Measurements from ENCODE around the gene PPP2R5C.

Gene PPP2R5C

GRCh38 chr14:101972126-101972866, 210.8 kb downstream of the PPP2R5C start (continued):
- peak; percentile 62 for TF ChIP-seq ZBTB48 (tag by site-specific recombination; IDR thresholded peaks at IDR 0.05)
- no peak for TF ChIP-seq ZNF837 (tag by site-specific recombination; IDR thresholded peaks at IDR 0.05)
- peak; percentile 100 for TF ChIP-seq ZSCAN30 (tag by site-specific recombination; IDR thresholded peaks at IDR 0.05)
- peak; percentile 64; the same call in 1 of the 2 replicates for TF ChIP-seq OSR2 (tag by site-specific recombination; IDR thresholded peaks at IDR 0.05)
- TF ChIP-seq KLF10 (tag by site-specific recombination; IDR thresholded peaks at IDR 0.05): peak; percentile 67; the same call in 1 of the 2 replicates
- TF ChIP-seq, protein P1, sequence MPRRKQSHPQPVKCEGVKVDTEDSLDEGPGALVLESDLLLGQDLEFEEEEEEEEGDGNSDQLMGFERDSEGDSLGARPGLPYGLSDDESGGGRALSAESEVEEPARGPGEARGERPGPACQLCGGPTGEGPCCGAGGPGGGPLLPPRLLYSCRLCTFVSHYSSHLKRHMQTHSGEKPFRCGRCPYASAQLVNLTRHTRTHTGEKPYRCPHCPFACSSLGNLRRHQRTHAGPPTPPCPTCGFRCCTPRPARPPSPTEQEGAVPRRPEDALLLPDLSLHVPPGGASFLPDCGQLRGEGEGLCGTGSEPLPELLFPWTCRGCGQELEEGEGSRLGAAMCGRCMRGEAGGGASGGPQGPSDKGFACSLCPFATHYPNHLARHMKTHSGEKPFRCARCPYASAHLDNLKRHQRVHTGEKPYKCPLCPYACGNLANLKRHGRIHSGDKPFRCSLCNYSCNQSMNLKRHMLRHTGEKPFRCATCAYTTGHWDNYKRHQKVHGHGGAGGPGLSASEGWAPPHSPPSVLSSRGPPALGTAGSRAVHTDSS (tag by site-specific recombination; IDR thresholded peaks at IDR 0.05): no peak
- peak; percentile 68; the same call in 1 of the 2 replicates for TF ChIP-seq ZFP69B (tag by site-specific recombination; IDR thresholded peaks at IDR 0.05)
- TF ChIP-seq ZNF558 (tag by site-specific recombination; IDR thresholded peaks at IDR 0.05): peak; percentile 56
- peak; percentile 99 for TF ChIP-seq IKZF3 (tag by site-specific recombination; IDR thresholded peaks at IDR 0.05)
- no peak for TF ChIP-seq ZNF311 (tag by site-specific recombination; IDR thresholded peaks at IDR 0.05; ENCODE audit: borderline replicate concordance)
- peak; percentile 89 for TF ChIP-seq ZNF366 (tag by site-specific recombination; conservative IDR thresholded peaks at IDR 0.05)
- TF ChIP-seq ZNF202 (tag by site-specific recombination; IDR thresholded peaks at IDR 0.05; ENCODE audit: borderline replicate concordance): no peak
- TF ChIP-seq ZNF768 (tag by site-specific recombination; IDR thresholded peaks at IDR 0.05): no peak
- no peak for TF ChIP-seq ZNF548 (tag by site-specific recombination; IDR thresholded peaks at IDR 0.05)
- TF ChIP-seq GLIS1 (tag by site-specific recombination; IDR thresholded peaks at IDR 0.05): peak; percentile 50; the same call in 1 of the 2 replicates
- no peak for TF ChIP-seq ZNF280C (tag by site-specific recombination; IDR thresholded peaks at IDR 0.05)
- TF ChIP-seq ZNF747 (tag by site-specific recombination; IDR thresholded peaks at IDR 0.05): no peak
- peak; percentile 98 for TF ChIP-seq HIC1 (tag by site-specific recombination; IDR thresholded peaks at IDR 0.05)
- no peak for TF ChIP-seq EGR2 (tag by site-specific recombination; IDR thresholded peaks at IDR 0.05; ENCODE audit: low read depth)
- peak; percentile 96 for TF ChIP-seq ZEB2 (tag by site-specific recombination; IDR thresholded peaks at IDR 0.05)
- peak; percentile 88 for TF ChIP-seq ZNF660 (tag by site-specific recombination; IDR thresholded peaks at IDR 0.05)
- TF ChIP-seq ZNF600 (tag by site-specific recombination; IDR thresholded peaks at IDR 0.05): peak; percentile 95
- TF ChIP-seq ZNF843 (tag by site-specific recombination; IDR thresholded peaks at IDR 0.05): peak; percentile 43; the same call in 1 of the 2 replicates
- TF ChIP-seq ZNF24 (tag by site-specific recombination; IDR thresholded peaks at IDR 0.05): peak; percentile 61; the same call in 1 of the 2 replicates
- no peak for TF ChIP-seq ZNF280D (tag by site-specific recombination; IDR thresholded peaks at IDR 0.05)
- TF ChIP-seq ZBTB17 (tag by site-specific recombination; IDR thresholded peaks at IDR 0.05): peak; percentile 86
- no peak for TF ChIP-seq ZNF701 (tag by site-specific recombination; IDR thresholded peaks at IDR 0.05)
- TF ChIP-seq ZNF175 (tag by site-specific recombination; IDR thresholded peaks at IDR 0.05): no peak
- TF ChIP-seq FEZF1 (tag by site-specific recombination; IDR thresholded peaks at IDR 0.05): peak; percentile 55; the same call in 1 of the 2 replicates
- TF ChIP-seq TCF7L2 (IDR thresholded peaks at IDR 0.05; ENCODE audit: borderline replicate concordance, low read depth, low read length): no peak
- TF ChIP-seq ZSCAN23 (tag by site-specific recombination; IDR thresholded peaks at IDR 0.05): 0 out of 2 replicates have a peak, but pooled peaks have one; percentile 36
- peak; percentile 48; the same call in 1 of the 2 replicates for TF ChIP-seq ZFP37 (tag by site-specific recombination; IDR thresholded peaks at IDR 0.05)
- 0 out of 2 replicates have a peak, but pooled peaks have one; percentile 27 for TF ChIP-seq ZNF324 (tag by site-specific recombination; IDR thresholded peaks at IDR 0.05)

Data from HEK293 (cell line).